Measurements from ENCODE around the gene SLC39A9.
"Not testable (repeated sequence)": the region's sequence is repeated elsewhere in the genome, so short reads cannot be mapped to it uniquely, and the experiment has no call there.

SLC39A9 gene

GRCh38 chr14:69428289-69428998 lies 30.0 kb downstream of the SLC39A9 start:
- DNase-seq: no peak

- no peak for DNase-seq
These were observed 31.2 kb downstream of the SLC39A9 start for GRCh38 chr14:69429643-69430042.

GRCh38 chr14:69430306-69430939 lies 31.9 kb downstream of the SLC39A9 start:
- DNase-seq: no peak

- DNase-seq: no peak
These were observed 33.9 kb downstream of the SLC39A9 start for GRCh38 chr14:69432364-69432763.

GRCh38 chr14:69439521-69440270 lies 41.2 kb downstream of the SLC39A9 start:
- DNase-seq: no peak

DNA sequence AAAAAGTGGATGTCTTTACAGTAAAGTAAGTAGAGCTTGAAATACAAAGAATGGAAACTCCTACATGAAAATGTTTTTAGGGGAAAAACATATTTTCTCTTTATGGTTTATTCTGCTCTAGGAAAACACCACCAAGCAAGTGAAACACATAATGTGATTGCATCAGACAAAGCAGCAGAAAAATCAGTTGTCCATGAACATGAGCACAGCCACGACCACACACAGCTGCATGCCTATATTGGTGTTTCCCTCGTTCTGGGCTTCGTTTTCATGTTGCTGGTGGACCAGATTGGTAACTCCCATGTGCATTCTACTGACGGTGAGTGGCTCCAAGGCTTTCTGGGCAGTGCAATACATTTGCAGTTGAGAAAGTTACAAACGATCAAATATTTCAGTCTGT lies 43.5 kb downstream of the SLC39A9 start:
- DNase-seq: no peak

- no peak for DNase-seq
These were observed 44.9 kb downstream of the SLC39A9 start for GRCh38 chr14:69443296-69443805.

- DNase-seq: no peak
These were observed 50.7 kb downstream of the SLC39A9 start for GRCh38 chr14:69449216-69449615.

- no peak for DNase-seq
These were observed 53.4 kb downstream of the SLC39A9 start for GRCh38 chr14:69451941-69452340.

- no peak for DNase-seq
These were observed 59.9 kb downstream of the SLC39A9 start for GRCh38 chr14:69458350-69458749.

DNA sequence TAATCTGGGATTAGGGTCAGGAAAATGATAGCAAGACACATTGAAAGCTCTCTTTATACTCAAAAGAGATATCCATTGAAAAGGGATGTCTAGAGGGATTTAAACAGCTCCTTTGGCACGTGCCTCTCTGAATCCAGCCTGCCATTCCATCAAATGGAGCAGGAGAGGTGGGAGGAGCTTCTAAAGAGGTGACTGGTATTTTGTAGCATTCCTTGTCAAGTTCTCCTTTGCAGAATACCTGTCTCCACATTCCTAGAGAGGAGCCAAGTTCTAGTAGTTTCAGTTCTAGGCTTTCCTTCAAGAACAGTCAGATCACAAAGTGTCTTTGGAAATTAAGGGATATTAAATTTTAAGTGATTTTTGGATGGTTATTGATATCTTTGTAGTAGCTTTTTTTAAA lies 60.6 kb downstream of the SLC39A9 start:
- no peak for DNase-seq

DNA sequence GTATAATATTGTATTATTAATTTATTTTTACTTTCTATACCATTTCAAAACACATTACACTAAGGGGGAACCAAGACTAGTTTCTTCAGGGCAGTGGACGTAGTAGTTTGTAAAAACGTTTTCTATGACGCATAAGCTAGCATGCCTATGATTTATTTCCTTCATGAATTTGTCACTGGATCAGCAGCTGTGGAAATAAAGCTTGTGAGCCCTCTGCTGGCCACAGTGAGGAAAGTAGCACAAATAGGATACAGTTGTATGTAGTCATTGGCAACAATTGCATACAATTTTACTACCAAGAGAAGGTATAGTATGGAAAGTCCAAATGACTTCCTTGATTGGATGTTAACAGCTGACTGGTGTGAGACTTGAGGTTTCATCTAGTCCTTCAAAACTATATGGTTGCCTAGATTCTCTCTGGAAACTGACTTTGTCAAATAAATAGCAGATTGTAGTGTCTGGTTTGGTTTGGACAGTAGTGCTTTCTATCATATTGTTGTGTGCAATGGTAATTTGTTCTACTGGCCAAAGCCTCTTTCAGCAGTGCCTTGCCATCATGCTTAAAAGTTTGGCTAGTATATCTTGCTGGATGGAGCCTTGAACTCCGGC lies 61.7 kb downstream of the SLC39A9 start:
- peak; percentile 66 for DNase-seq

GRCh38 chr14:69464379-69464778 lies 65.9 kb downstream of the SLC39A9 start:
- DNase-seq: no peak

GRCh38 chr14:69464829-69465228 lies 66.3 kb downstream of the SLC39A9 start:
- DNase-seq: no peak

DNA sequence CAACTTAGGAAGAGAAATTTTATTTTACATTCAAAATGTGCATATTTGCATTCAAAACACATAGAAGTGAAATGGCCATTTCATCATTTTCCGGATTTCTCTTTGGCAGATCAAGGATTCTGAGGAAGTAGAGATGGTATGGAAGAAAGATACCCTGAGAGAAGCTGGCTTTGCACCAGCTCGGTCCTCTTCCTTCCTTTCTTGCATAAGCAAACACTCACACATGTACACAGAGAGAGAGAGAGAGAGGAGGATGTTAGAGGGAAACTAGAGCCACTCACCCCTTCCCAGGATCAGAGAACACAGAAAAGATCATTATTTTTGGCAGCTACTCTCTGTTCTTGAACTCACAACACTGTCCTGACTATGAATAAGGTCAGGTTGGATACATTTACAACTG lies 70.5 kb downstream of the SLC39A9 start:
- no peak for DNase-seq

- DNase-seq: no peak
These were observed 72.9 kb downstream of the SLC39A9 start for GRCh38 chr14:69471436-69471835.

DNA sequence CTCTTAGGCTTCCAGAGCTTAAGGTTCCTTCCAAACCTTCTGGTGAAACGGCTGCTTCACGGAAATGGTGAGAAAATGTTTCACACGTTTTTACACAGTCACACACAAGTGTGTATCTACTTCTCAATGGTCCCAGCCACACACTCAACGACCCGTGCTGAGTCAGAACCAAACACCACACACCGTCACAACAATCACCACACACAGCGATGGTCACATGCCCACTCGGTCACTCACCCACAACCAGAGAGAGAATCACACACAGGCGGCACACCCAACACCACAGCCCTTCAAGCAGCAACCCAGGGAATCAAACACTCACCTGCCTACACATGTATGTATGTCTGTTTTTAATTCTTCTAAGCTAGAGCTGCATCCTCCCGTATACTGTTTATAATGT lies 73.4 kb downstream of the SLC39A9 start:
- DNase-seq: no peak

DNA sequence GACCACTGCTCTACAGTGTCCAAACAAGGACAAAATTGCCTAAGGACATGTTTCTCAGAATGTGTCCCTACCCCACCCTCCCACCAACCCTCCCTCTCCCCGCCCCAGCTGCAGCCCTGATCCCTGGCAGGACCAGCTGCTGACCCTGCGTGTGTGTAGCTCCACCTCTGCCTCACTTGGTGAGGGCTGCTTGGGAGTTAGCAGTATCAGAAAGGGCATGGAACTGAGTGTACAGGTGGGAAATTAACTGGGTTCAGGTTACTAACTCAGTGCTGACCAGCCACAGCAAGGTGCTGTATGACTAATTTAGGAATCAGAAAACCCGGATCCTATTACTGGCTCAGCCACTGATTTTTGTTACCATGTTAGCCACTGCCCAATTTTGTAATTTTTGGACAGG lies 74.8 kb downstream of the SLC39A9 start:
- peak; percentile 6 for DNase-seq

GRCh38 chr14:69473946-69474345 lies 75.5 kb downstream of the SLC39A9 start:
- DNase-seq: no peak

DNA sequence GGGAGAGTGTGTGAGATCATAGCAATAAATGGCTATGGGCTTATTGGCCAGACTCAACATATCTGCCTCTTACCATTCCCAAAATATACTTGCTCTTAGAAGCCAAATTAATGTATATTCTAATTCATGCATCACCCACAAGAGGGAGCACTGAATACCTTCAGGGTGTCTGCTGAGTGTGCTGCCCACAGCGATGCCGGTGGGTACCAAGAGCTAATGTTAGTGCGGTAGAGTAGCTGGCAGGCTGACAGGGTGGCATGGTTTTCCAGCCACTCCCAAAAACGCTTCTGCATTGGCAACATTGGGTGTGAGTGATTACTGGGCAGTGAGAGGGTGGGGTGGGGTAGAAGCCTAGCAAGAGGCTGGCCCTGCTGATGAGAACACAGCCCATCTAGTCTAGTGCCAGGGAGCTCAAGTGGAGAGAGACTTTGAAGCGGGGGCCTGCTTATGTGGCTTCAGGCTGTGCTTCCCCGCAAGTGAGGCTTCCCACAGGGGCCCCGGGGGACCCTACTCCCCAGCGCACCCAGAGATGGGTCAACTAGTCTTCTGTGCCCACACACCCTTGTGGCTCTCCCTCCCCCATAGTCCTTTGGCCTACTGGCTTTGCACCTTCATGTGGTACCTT lies 76.8 kb downstream of the SLC39A9 start:
- peak; percentile 54 for DNase-seq

GRCh38 chr14:69476824-69477450 lies 78.4 kb downstream of the SLC39A9 start:
- DNase-seq: peak; percentile 14

GRCh38 chr14:69478055-69478454 lies 79.6 kb downstream of the SLC39A9 start:
- DNase-seq: not testable (repeated sequence)

Measured in NCI-H82 (cell line).